Measurements from ENCODE around the gene NTRK2. TPM values are rescaled to one million over a fixed set of nuclear protein-coding genes. Genes with fewer than 3 reads are reported as not detected.

The NTRK2 gene
- total RNA-seq, 1 donor from 2014 or later = under 0.01 TPM

GRCh38 chr9:84785792-84786547, 116.4 kb downstream of the NTRK2 start:
- DNase-seq = no peak

DNA sequence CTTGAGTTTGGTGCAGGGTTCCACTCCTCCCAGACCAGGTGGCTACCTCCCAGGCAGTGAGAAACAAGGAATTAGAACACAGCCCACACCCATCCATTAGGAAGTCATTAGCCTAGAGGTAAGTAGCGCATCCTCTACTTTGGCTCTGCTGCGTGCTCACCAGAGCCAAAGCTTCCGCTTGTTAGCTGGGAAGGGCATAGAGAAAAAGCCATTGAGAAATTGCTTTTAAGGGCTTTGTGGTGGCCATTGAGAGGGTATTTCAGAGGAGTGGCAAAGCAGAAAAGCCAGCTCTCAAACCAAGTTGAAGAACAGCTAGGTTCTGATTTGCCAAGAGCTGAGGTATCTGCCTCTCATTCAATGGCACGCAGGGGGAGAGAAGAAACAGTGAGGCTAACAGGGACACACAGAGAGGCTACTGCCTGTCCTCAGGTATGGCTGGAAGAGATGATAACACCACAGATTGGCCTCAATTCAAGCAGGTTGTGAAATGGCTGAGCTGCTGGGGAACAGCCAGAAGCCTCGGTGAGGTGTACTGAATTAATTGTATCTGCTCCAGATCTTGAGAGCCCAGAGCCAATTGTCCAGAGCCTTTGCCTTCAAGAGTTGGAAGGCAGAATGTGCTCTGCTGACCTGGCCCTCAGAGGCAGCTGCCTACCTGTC, 119.4 kb downstream of the NTRK2 start:
- no peak for DNase-seq

DNA sequence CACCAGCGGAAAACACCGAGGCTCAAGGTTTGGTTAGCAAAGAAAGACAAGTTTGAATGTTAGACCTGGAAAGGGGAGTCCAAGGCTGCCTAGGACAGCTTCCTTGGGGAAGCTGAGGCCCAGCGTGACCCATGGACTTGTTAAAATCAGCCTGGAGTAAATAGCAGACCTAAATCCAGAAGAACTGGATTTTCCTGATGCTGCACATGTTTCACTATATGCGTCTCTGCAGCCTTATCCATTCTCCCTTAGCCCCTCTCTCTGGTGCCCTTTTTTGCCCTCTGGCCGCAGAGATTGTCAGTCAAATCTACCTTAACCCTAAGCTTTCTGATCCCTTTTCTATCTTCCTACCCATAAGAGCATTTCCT, 119.9 kb downstream of the NTRK2 start:
- no peak for DNase-seq

DNA sequence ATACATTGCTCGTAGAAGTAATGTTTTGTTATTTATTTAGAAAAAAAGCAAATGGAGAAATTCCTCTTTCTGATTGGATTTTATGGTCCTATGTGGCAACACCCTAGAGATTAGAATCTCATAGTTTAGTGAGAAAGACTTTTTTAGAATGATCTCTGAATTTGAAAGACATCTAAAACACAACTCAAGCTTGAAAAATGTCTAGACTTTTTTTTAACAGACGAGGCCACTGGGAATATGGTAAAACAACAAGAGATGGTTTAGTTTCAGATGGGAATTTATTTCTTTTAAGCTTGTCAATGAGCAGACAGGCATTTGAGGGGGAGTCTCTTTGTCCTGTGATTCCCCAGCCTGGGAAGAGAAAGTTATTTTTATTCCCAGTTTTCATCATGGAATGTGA, 122.1 kb downstream of the NTRK2 start:
- DNase-seq = no peak

DNA sequence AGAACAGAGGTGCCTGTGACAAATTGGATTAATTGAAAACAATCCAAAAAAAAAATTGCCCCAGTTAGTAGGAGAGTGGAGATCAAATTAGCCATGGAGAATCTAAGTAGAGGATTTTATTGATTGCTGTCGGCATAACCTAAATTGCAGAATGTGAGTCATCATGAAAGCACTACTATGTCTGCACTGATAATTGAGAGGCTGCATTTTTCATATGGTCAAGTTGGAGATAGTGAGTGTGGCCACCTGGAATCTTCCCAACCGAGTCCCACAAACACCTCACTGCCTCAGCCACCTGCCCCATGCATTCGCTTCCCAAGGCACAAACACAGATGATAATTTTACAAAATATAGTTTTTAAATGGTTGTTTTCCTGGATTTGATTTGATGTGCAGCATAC, 123.7 kb downstream of the NTRK2 start:
- DNase-seq = no peak

DNA sequence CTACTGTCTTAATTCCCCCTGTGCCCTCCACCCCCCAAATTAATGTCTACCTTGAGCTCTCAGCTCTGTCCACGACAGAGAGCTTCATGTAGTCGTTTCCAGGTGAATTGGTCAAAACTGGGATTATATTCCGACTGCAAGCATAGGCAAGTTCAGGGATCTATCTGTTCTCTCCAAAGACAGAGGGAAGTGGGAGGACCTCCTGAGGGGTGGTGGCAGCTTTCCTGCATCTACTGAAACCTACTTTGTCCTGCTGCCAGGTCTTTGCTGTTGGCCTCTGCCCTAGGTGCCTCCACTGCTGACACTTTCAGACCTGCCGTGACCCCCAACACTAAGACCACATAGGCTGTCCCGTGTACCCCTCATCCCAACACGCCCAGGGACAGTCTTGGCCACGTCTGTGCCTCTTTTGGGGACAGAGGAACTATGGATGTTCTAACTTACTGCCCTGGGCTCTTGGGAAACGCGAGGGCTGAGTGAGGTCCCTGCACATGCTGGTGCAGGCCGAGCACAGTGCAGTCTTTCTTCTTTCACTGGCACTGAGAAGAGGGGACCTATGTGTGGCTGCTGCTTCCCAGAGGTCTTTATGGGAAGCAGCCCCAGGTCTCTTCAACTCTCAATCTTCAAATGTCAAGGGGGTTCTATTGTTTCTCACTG, 125.6 kb downstream of the NTRK2 start:
- DNase-seq = no peak

DNA sequence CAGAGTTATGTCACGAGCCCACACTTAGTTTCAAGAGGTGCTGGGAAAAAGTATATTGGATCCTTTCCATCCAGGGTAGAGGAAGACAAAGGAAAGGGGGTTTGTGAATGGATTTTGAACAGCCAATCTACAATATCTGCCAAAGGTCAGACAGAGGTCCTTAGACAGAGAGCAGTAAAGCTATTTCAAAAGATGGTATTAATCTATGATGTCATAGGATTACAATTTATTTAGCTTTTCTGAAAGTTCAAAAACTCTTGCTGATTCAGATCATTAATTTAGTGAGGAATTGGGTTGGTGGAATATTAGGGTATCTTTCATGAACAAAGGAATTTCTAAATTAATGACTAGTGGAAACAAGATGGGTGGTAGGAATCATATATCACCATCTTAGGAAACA, 126.9 kb downstream of the NTRK2 start:
- no peak for DNase-seq

- DNase-seq = no peak
Observed at GRCh38 chr9:84799251-84799650, 129.7 kb downstream of the NTRK2 start.

DNA sequence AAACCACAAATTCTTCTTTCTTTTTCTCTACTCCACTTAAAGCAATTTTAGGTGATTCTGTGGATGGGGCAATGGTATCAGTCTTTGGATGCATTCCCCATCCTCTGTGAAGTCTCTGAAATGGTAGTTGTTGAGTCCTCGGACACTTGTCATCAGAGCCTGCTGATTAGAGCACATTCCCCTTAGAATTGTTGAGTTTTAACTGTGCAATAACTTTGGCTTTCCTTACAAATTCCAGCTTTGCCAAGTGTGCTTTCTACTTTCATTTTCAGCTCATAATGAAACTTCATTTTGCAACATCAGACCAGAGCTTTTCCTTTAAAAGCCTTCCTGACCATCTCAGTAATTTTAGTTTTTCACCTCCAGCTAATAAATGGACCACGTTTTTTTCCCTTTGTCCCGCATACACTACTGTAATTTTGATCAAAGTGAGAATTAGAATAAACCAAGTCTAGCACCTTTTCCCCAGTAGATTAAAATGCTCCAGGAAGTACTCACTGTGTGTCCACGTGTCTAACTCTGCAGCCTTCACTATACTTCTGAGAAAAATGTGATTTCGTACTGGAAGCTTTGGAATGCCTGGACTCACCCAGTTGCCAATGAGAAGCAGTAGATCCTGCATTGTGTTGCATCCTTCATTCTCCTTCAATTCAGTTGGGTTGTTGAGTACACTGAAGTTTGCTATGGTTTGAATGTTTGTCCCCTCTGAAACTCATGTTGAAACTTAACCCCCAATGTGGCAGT, 135.6 kb downstream of the NTRK2 start:
- no peak for DNase-seq

DNA sequence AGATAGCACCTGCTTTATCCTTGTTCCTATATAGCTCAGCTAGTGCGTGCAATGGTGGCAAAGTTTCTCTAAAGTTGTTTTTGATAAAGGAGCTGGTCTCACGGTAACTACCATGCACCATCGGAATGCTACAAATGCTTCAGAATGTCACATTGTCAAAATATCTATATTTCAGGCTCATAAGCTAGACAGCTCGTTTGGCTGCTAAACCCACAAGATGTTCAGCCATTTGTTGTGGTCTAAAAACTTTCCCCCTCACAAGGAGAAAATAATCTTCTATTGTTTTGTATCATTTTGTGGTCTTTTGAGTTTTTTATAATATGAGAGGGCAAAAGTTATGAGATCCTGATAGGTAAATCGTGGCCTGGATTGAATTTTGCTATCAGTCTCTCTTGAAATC, 137.9 kb downstream of the NTRK2 start:
- no peak for DNase-seq

- DNase-seq = no peak
Observed at GRCh38 chr9:84807870-84808390, 138.4 kb downstream of the NTRK2 start.

DNA sequence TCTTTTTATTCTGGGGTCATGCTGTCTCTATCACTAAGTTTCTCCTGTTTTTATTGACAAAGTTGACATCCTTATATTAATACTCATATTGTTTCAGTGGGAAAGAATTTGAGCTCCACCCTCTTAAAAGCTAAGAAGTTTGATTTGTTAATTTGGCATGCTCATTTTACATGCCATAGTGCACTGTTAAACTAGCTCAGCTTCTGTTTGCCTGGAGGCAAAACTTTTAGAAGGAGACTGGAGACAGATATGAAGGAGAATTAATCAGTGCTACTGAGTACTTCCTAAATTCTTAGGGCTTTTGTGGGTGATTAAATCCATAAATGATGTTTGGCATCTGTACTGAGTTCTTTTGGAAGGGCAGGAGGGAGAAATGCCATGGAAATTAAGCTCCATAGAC, 138.9 kb downstream of the NTRK2 start:
- DNase-seq = no peak

DNA sequence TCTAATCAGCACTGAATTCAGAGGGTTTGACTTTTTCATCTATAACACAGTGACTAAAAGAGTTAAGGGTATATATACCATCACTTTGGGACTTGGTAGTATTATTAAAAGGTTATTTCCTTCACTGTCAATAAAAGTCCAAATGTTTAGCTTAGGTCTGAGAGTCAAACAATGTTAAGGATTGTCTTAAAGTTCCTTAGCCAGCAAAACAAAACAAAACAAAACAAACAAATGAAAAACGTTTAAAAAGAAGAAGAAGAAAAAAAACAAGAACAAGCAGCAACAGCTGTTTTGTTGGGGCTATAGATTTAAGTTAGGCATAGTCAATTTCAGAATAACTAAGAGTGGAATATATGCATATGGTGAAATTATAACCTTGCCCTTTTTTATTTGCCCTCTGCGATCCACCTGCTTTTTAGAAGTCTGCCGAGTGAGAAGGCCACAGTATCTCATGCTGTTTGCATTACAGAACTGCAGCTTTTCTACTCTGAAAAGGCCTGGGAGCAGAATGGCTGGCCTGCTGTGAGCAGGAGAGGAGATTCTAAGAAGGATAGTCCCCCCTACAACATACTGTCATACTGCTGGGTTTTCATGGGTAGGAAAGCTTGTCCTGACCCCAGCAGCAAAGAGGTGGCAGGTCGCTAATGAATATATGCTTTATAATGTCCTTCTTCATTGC, 141.7 kb downstream of the NTRK2 start:
- no peak for DNase-seq

DNA sequence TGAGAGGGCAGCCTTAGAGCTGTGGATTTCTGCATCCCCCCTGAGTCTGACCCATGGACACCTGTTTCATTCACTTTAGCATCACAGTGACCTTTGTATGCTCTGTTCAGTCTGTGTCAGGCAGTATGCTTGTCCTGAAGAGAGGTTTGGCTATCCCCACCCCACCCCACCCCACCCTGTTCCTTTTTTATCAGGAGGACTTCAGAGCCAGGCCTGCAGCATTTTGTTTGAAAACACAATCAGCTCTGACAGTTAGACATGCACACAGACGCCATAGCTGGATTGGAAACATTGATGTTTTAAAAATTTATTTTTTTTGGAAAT, 142.2 kb downstream of the NTRK2 start:
- DNase-seq = no peak

DNA sequence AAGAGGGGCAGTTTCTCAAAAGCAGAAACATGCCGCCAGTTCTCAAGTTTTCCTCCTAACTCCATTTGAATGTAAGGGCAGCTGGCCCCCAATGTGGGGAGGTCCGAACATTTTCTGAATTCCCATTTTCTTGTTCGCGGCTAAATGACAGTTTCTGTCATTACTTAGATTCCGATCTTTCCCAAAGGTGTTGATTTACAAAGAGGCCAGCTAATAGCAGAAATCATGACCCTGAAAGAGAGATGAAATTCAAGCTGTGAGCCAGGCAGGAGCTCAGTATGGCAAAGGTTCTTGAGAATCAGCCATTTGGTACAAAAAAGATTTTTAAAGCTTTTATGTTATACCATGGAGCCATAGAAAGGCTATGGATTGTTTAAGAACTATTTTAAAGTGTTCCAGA, 142.8 kb downstream of the NTRK2 start:
- DNase-seq = no peak

DNA sequence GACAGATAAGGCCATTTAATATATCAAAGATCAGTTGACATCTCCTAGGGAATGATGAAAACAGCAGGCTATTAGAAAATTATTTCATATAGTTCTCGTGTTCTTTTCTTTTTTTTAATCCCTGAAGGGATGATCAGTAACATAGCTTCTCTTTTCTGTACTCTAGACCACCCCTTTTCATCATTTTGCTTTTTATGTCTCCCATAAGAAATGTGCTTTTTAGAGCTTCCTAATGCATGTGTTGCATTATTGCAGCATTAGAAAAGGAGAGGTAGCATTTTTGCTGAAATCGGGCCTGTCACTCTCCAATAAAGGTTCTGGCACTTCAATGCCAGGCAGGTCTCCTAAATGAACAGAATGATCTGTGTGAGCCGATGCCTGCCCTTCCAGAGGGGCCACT, 143.3 kb downstream of the NTRK2 start:
- no peak for DNase-seq

DNA sequence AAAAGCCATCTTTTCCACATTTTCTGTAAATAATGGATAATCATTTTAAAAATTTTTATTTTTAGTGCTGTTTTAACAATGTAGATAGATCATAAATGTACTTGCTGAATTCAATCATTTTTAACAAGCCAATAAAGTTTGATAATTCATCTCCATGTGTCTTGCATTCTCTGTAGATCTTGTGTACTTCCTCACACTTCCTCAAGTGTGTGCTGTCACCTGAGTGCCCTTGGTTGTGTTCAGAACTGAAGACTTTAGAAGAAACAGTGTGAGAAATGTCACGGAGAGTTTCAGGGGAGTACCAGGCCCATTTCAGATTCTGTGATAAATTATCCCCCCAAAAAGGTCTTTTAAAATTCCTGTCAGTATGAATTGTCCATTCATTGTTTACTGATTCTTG, 146.0 kb downstream of the NTRK2 start:
- no peak for DNase-seq

DNA sequence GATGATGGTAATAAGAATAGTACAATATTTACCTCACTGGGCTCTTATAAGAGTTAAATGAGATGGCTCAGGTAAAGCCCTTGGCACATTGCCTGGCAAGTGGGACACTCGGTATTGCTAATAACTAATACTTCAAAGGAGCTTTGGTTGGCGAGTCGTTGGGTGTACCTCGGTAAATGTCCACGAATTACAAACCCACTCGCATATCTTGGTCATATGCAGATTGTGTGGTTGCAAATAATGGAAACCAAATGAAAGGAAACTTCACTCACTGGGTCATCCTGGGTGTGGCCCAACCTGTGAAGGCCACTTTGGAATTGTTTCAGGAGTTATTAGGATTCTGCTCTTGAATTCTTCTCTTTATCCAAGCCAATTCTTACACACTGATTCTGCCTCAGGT, 147.5 kb downstream of the NTRK2 start:
- no peak for DNase-seq

DNA sequence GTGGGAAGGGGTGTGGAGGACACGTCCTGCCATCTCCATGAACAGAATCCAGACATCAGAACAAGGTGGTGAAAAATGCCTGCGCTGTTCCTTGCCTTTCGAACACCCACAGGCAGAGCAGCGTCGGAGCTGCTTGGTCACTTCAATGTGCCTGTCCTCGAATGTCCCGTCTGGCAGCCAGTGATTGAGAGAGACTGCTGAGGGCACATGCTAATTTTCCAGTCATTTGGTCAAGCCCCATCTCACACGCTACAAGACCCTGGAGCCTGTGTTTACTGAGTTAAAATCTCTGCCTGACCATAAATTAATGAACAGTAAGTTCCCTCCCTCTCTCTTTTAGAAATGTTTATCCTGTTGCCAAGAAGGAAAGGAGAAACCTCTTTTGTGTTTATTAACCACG, 149.3 kb downstream of the NTRK2 start:
- DNase-seq = no peak

GRCh38 chr9:84819491-84819991, 150.0 kb downstream of the NTRK2 start:
- no peak for DNase-seq

- no peak for DNase-seq
Observed at GRCh38 chr9:84821431-84821830, 151.9 kb downstream of the NTRK2 start.

DNA sequence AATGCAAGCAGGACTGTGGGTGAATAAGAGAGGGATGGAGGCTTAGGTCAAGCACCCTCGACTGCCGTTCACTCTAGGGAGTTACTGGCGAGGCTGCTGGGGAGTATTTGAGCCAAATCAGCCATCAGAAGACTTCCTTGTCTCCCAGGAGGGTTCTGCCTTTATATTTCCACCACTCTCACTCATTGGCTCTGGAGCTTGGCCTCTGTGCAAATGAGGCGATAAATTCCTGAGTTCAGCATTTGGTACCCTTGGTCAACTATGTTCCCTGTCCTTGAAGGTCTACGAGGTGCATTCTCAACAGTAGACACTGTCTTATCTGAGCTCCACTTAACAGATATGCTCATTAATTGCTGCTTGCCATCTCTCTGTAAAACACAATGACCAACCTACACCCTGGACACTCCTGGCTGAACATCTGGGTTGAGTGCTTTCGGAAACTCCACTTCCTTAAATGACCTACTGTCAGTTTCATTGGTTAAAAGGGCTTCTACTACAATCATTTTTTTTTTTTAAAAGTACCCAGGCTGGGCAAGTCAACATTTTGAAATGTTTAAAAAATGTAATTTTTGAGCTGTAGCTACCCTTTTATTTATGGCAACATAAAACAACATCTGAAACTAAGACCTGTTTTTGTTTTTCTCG, 153.2 kb downstream of the NTRK2 start:
- no peak for DNase-seq
